HEK293T (cell line): Measurements from ENCODE around the gene SSH3.

ENCODE experiments used
- CTCF ChIA-PET: fragments of 350-600 bp; formaldehyde crosslinking; extraction: SDS; loops from one replicate; lab custom pipeline; 2021; ENCODE audit warnings: antibody characterized with exemption, inconsistent platforms; lab: Yijun Ruan, JAX
- POLR2A ChIA-PET: fragments of 350-600 bp; formaldehyde crosslinking; extraction: SDS; loops from one replicate; lab custom pipeline; 2020; ENCODE audit warnings: antibody characterized with exemption, inconsistent platforms; lab: Yijun Ruan, JAX
- DNase-seq: peaks from one replicate; pipeline ENCODE4 v3.0.0; 2012; ENCODE audit warnings: mixed read lengths; ENCODE audit errors: extremely low spot score
- ARNT ChIP-seq: fragments of 450-650 bp; IDR thresholded peaks from 2 replicates; pipeline ENCODE4 v1.6.1; 2017; ENCODE audit warnings: mild to moderate bottlenecking
- BHLHE40 ChIP-seq: fragments of 450-650 bp; IDR thresholded peaks from 2 replicates; pipeline ENCODE4 v1.6.1; 2016; ENCODE audit warnings: mild to moderate bottlenecking, moderate library complexity, borderline replicate concordance
- CTBP1 ChIP-seq: fragments of 450-650 bp; IDR thresholded peaks from 2 replicates; pipeline ENCODE4 v1.6.1; 2016; ENCODE audit warnings: borderline replicate concordance
- ELF4 ChIP-seq: fragments of 450-650 bp; IDR thresholded peaks from 2 replicates; pipeline ENCODE4 v1.6.1; 2017; ENCODE audit warnings: antibody characterized with exemption
- FOXA1 ChIP-seq: fragments of 450-650 bp; IDR thresholded peaks from 2 replicates; pipeline ENCODE4 v1.6.1; 2016; ENCODE audit warnings: mild to moderate bottlenecking
- FOXK2 ChIP-seq: fragments of 450-650 bp; IDR thresholded peaks from 2 replicates; pipeline ENCODE4 v1.6.1; 2016; ENCODE audit warnings: mild to moderate bottlenecking
- FOXM1 ChIP-seq: fragments of 450-650 bp; IDR thresholded peaks from 2 replicates; pipeline ENCODE4 v1.6.1; 2017; ENCODE audit warnings: mild to moderate bottlenecking, borderline replicate concordance
- HDGF ChIP-seq: fragments of 450-650 bp; IDR thresholded peaks from 2 replicates; pipeline ENCODE4 v1.6.1; 2017; ENCODE audit warnings: antibody characterized with exemption, borderline replicate concordance
- L3MBTL2 ChIP-seq: fragments of 450-650 bp; conservative IDR thresholded peaks from 2 replicates; pipeline ENCODE4 v1.6.1; 2016; ENCODE audit warnings: mild to moderate bottlenecking
- LEF1 ChIP-seq: fragments of 450-650 bp; IDR thresholded peaks from 2 replicates; pipeline ENCODE4 v1.6.1; 2017; ENCODE audit warnings: mild to moderate bottlenecking, borderline replicate concordance
- NFRKB ChIP-seq: fragments of 450-650 bp; IDR thresholded peaks from 2 replicates; pipeline ENCODE4 v1.6.1; 2016; ENCODE audit warnings: mild to moderate bottlenecking, moderate library complexity
- SP1 ChIP-seq: fragments of 450-650 bp; IDR thresholded peaks from 2 replicates; pipeline ENCODE4 v1.6.1; 2017
- SUZ12 ChIP-seq: fragments of 450-650 bp; IDR thresholded peaks from 2 replicates; pipeline ENCODE4 v1.6.1; 2016; ENCODE audit warnings: mild to moderate bottlenecking
- TARDBP ChIP-seq: fragments of 450-650 bp; IDR thresholded peaks from 2 replicates; pipeline ENCODE4 v1.6.1; 2016
- ZNF384 ChIP-seq: fragments of 450-650 bp; IDR thresholded peaks from 2 replicates; pipeline ENCODE4 v1.6.1; 2016
- TF ChIP-seq, protein P1 (sequence below): fragments of 450-650 bp; IDR thresholded peaks from 2 replicates; pipeline ENCODE4 v1.6.1; 2016

The SSH3 gene

DNA sequence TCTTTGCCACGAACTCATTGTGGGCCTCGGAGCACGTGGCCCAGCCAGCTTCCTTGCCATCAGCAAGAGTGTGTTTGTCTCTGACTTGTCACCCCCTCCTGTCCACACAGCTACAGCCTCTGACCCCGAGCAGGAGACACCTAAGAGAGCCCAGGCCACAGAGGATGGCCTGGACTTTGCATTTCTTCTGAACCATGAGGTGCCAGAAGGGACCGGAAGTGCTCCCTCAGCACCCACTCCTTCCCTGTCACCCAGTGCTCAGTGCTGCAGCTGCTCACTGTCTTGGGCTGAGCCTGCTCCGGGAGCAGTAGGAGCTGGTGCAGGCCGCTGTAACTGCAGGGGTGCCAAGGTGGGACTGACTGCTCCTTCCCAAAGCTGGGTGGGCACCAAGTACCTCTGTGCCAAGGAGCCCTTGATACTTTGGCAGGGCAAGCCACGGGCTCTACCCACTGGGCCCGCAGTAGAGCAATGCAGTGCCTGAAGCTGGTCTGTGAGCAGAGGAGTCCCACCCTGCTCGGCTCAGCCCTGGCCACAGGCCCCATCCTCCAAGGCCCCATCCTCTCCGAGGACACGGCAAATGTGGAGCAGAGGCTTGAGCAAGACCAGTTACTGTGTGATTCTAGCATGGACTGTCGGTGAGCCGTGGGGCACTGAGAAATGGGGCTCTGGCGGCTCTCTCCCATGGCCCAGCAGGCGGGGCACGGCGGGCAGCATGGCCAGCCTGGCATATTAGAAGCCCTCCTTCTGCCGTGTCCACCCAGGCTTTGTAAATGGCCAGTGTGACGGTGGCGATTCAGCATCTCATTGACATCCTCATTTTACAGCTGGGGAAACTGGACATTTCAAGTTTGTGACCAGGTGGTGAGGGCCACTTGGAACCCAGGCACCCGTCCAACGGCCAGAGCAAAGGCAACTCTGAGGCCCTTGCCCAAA lies 30.7 kb upstream of the SSH3 start:
- no peak for DNase-seq
- CTCF ChIA-PET, result no interaction called here
- TF ChIP-seq NFRKB, result no peak
- no peak for TF ChIP-seq SUZ12
- no peak for TF ChIP-seq ARNT
- no peak for TF ChIP-seq HDGF
- no peak for TF ChIP-seq FOXM1
- TF ChIP-seq SP1, result no peak
- TF ChIP-seq FOXK2, result no peak
- TF ChIP-seq LEF1, result no peak
- TF ChIP-seq BHLHE40, result no peak
- TF ChIP-seq CTBP1, result no peak
- TF ChIP-seq, protein P1, sequence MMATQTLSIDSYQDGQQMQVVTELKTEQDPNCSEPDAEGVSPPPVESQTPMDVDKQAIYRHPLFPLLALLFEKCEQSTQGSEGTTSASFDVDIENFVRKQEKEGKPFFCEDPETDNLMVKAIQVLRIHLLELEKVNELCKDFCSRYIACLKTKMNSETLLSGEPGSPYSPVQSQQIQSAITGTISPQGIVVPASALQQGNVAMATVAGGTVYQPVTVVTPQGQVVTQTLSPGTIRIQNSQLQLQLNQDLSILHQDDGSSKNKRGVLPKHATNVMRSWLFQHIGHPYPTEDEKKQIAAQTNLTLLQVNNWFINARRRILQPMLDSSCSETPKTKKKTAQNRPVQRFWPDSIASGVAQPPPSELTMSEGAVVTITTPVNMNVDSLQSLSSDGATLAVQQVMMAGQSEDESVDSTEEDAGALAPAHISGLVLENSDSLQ, result no peak
- no peak for TF ChIP-seq FOXA1
- TF ChIP-seq ELF4, result no peak
- POLR2A ChIA-PET, result interaction anchor here (0.8 to 1.2 kb wide), 2 partner anchors 8 to 16 kb away, joined by 3 read pairs; no protein-coding TSS in a partner anchor

DNA sequence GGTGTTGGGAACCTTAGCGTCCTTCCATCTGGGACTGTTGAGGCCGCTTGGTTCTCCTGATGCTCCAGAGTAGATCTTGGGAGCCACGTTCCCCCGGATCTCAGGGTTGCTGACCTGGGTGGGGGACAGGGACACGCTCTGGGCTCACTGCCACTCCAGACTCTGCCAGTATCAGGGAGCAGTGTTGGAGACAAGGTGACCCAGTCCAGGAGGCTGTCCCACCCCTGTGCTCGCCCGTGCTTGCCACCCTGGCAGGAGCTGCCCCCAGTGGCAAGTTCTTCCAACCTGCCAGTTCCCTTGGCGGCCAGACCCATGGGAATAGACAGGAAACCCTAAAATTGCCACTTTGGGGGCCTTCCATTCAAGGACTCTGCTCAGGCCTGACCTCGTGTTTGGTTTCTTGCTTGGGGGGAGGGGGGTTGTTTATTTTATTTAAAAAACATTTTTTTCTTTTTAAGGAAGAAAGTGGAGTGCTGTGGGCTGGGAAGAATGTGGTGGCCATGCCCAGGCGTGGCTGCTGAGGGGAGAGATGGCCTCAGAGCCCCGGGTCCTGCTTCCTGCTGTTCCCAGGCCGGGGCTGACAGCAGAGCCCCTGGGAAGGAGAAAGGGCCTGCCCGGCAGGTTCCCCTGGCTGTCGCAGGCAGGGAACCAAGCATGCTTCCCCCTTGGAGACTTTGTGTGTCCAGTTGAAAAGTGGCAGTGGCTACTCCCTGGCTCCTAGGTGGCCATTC lies 29.9 kb upstream of the SSH3 start:
- DNase-seq, result no peak
- POLR2A ChIA-PET, result no interaction called here
- CTCF ChIA-PET, result no interaction called here
- TF ChIP-seq, protein P1, result no peak
- TF ChIP-seq ELF4 (no peak), FOXA1 (no peak), BHLHE40 (no peak), SUZ12 (no peak), NFRKB (no peak), L3MBTL2 (no peak), CTBP1 (no peak), SP1 (no peak), HDGF (no peak), ZNF384 (no peak), LEF1 (no peak), ARNT (no peak)

DNA sequence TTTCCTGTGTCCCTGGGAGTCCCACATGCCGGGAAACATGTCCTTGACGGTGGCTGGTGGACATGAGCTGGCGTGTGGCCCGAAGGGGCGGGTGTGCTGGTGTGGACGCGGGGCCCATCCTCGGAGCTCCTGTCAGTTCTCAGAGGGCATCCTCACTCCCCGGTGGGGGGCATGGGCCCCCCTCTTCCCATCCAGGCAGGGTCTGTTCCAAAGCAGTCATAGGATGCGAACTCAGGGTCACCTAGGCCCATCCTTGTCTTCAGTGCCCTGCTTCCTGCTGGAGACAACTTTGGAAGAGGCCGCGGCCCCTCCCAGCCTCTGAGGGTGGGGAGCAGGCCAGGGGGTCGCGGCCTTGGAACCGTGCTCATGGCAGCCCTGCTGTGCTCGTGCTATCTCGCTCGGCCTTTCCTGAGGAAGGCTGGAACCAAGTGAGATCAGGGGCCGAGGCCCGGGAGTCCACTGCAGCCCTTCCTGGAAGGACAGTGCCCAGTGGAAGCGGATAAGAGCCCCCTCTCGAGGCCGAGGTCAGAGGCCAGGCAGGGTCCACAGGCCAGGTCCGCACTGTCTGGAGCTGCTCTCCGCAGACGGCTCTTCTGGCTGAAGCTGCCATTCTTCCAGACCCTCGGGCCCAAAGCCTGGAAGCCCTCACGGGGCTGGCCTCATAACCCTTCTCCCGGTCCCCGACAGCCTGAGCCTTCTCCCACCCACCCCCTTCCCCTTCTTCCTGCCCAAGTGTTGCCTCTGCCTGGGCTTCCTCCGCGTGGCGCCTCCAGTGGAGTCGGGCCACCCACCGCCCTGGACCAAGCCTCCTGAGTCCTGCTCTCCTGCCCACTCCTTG lies 28.3 kb upstream of the SSH3 start:
- CTCF ChIA-PET, result interaction anchor here (0.7 kb wide), 1 partner anchor 12 kb away, joined by 3 read pairs; no protein-coding TSS in a partner anchor
- POLR2A ChIA-PET, result no interaction called here

DNA sequence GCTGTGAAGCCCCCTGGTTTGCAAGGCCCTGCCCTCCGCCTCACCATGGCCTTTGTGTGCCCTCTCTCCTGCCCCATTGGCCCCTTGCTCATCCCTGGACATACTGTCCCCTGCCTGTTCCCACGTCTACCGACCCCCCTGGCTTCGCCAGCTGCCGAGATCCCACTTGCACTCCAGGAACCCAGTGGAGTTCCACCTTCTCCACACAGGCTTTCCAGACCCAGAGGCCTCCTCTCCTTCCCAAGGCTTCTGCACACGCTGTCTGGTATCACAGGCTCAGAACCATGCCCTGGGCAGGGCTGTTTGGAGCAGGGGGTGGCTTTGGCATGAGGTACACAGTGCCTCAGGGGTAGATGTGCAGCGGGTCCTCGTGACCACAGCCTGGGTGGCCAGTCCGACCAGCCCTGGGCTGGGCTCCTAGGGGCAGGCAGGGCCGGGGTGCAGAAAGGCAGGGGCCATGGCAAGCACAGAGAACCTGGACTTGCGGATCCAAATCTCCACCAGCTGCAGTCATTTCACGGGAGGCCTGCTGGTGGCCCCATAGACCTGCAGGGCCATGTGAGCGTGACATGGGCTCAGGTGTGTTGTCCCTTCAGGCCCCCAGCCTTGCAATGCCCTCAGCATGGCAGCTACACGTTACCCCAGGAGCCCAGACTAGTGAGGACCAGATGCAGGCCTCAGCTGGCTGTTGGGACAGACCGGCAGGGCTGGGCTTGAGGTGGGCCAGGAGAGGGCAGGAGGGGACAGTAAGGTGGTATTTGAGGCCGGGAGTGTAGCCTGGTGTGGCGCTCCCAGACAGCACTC lies 27.5 kb upstream of the SSH3 start:
- TF ChIP-seq SUZ12 (no peak), CTBP1 (no peak), LEF1 (no peak)
- ChIA-PET CTCF (no interaction called here), POLR2A (no interaction called here)
- DNase-seq, result no peak

More for the DNA sequence above, 28.3 kb upstream of the SSH3 start:
- no peak for TF ChIP-seq SUZ12
- no peak for TF ChIP-seq ZNF384
- no peak for TF ChIP-seq LEF1
- TF ChIP-seq FOXK2, result no peak
- no peak for TF ChIP-seq L3MBTL2
- TF ChIP-seq SP1, result no peak
- no peak for TF ChIP-seq HDGF
- no peak for TF ChIP-seq FOXM1
- TF ChIP-seq ARNT, result no peak
- no peak for TF ChIP-seq BHLHE40
- TF ChIP-seq TARDBP, result no peak
- DNase-seq, result no peak

DNA sequence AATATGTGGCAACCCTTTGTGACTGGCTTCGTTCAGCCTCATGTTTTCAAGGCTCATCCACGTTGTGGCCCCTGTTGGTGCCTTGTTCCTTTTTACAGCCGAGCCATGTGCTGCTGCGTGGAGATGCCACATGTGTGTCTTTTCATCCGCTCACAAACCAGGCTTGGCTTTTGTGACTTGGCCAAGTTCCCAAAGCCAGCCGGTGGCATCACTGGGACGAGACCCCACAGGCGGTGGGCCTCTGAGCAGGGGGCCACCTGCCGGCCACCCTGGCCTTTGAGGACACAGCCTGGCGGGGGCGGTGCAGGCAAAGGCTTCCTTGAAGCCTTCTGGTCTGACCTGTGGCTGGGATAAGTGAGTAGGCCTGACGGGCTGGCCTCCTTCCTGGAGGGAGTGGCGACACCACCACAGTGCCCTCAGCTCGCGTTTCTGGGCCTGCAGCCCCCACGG lies 26.5 kb upstream of the SSH3 start:
- POLR2A ChIA-PET, result interaction anchor here (1.3 kb wide), 1 partner anchor 11 kb away, joined by 5 read pairs; no protein-coding TSS in a partner anchor
- DNase-seq, result no peak
- TF ChIP-seq ARNT (no peak), FOXM1 (no peak), L3MBTL2 (no peak), SP1 (no peak), NFRKB (no peak), SUZ12 (no peak), FOXK2 (no peak), CTBP1 (no peak), BHLHE40 (no peak), HDGF (no peak), ELF4 (no peak), FOXA1 (no peak), ZNF384 (no peak), LEF1 (no peak), TARDBP (no peak)
- TF ChIP-seq, protein P1, result no peak
- CTCF ChIA-PET, result no interaction called here
